ENCODE data around the gene TECPR1. TPM values are rescaled to one million over a fixed set of nuclear protein-coding genes. Genes with fewer than 3 reads are reported as not detected.

The TECPR1 gene
- total RNA-seq, 4 donors from 2014 or later: 16.1 to 32.4 (median 22.5) TPM

GRCh38 chr7:98177553-98177952, 74.5 kb downstream of the TECPR1 start:
- Histone ChIP-seq H3K9me3 (no peaks in the 10 kb centered on the region), H3K27me3 (no peaks in the 10 kb centered on the region), H3K4me3 (no peak overlapping the region), H3K27ac (replicated peaks in 1 of 4) (no peak overlapping the region), H3K4me1 (peaks cover 0 to 19% (median 0%) of the 10 kb centered on the region in 4 donors), H3K36me3 (peaks cover 5 to 52% (median 18%) of the 10 kb centered on the region in 4 donors)
- no peak for TF ChIP-seq POLR2A (IDR thresholded peaks at IDR 0.05; ENCODE audit: low read depth)
- no peak for TF ChIP-seq CTCF (IDR thresholded peaks at IDR 0.05)
- no peak for TF ChIP-seq EP300 (IDR thresholded peaks at IDR 0.05)
- TF ChIP-seq POLR2AphosphoS5 (IDR thresholded peaks at IDR 0.05): no peak
- WGBS: 98% methylated on average over 6 of the region's 6 CpGs
- intact Hi-C loops (cut with DNase I): no loop called here
- DNase-seq (ENCODE audit: extremely low spot score): no peak

- TF ChIP-seq POLR2AphosphoS5 (IDR thresholded peaks at IDR 0.05): no peak
- no peak for TF ChIP-seq POLR2A (IDR thresholded peaks at IDR 0.05; ENCODE audit: low read depth)
- no peak for TF ChIP-seq EP300 (IDR thresholded peaks at IDR 0.05)
- no peak for TF ChIP-seq CTCF (IDR thresholded peaks at IDR 0.05)
Measured at GRCh38 chr7:98175260-98175940, 76.6 kb downstream of the TECPR1 start.

GRCh38 chr7:98174334-98175259, 77.4 kb downstream of the TECPR1 start:
- TF ChIP-seq POLR2AphosphoS5 (IDR thresholded peaks at IDR 0.05) (no peak), CTCF (IDR thresholded peaks at IDR 0.05) (no peak), POLR2A (IDR thresholded peaks at IDR 0.05; ENCODE audit: low read depth) (no peak), EP300 (IDR thresholded peaks at IDR 0.05) (no peak)
- Histone ChIP-seq H3K9me3 (no peaks in the 10 kb centered on the region), H3K27me3 (no peaks in the 10 kb centered on the region), H3K4me1 (peaks cover 0 to 19% (median 0%) of the 10 kb centered on the region in 4 donors), H3K4me3 (no peak overlapping the region), H3K27ac (replicated peaks in 1 of 4) (no peak overlapping the region), H3K36me3 (peaks cover 5 to 68% (median 33%) of the 10 kb centered on the region in 4 donors)
- no peak for DNase-seq (ENCODE audit: extremely low spot score)
- intact Hi-C loops (cut with DNase I): no loop called here
- WGBS: 94% methylated on average over 19 of the region's 20 CpGs

More at GRCh38 chr7:98175260-98175940, 76.6 kb downstream of the TECPR1 start:
- Histone ChIP-seq H3K27ac (replicated peaks in 1 of 4) (no peak overlapping the region), H3K4me3 (no peak overlapping the region), H3K4me1 (peaks cover 0 to 19% (median 0%) of the 10 kb centered on the region in 4 donors), H3K36me3 (peaks cover 5 to 71% (median 33%) of the 10 kb centered on the region in 4 donors), H3K9me3 (no peaks in the 10 kb centered on the region), H3K27me3 (no peaks in the 10 kb centered on the region)
- intact Hi-C loops (cut with DNase I): no loop called here
- DNase-seq (ENCODE audit: extremely low spot score): no peak
- 84% methylated on average over 8 of the region's 8 CpGs for WGBS

GRCh38 chr7:98171449-98171848, 80.6 kb downstream of the TECPR1 start:
- 94% methylated on average over 24 of the region's 24 CpGs for WGBS

More at GRCh38 chr7:98171449-98171848, 80.6 kb downstream of the TECPR1 start:
- Histone ChIP-seq H3K27me3 (no peaks in the 10 kb centered on the region), H3K36me3 (peaks cover 5 to 44% (median 31%) of the 10 kb centered on the region in 4 donors), H3K4me1 (peaks cover 0 to 5% (median 2%) of the 10 kb centered on the region in 4 donors), H3K27ac (replicated peaks in 1 of 4) (no peak overlapping the region), H3K9me3 (no peaks in the 10 kb centered on the region), H3K4me3 (no peak overlapping the region)
- no peak for DNase-seq (ENCODE audit: extremely low spot score)
- TF ChIP-seq POLR2AphosphoS5 (IDR thresholded peaks at IDR 0.05): no peak
- no peak for TF ChIP-seq EP300 (IDR thresholded peaks at IDR 0.05)
- TF ChIP-seq CTCF (IDR thresholded peaks at IDR 0.05): no peak
- TF ChIP-seq POLR2A (IDR thresholded peaks at IDR 0.05; ENCODE audit: low read depth): no peak
- intact Hi-C loops (cut with DNase I): no loop called here
